Activated CD4-positive, alpha-beta T cell treated with anti-CD3 and anti-CD28 coated beads, Interleukin-2, amount 10 ng/mL, durations not matched to agents 24 days and 14 days (primary cell): Measurements from ENCODE around the gene INSRR. TPM values are rescaled to one million over a fixed set of nuclear protein-coding genes. Genes with fewer than 3 reads are reported as not detected.
A peak's percentile ranks its signal among the peaks of the same experiment; 100 is the strongest.

Experiments used
- DNase-seq: peaks from one replicate; pipeline ENCODE4 v3.0.0; 2022
- H3K27ac Mint-ChIP-seq: one replicate; pipeline ENCODE4 v1.8.0; 2022; ENCODE audit warnings: mild to moderate bottlenecking, mixed read lengths
- H3K27me3 Mint-ChIP-seq: one replicate; pipeline ENCODE4 v1.8.0; 2022; ENCODE audit warnings: mixed read lengths
- H3K36me3 Mint-ChIP-seq: one replicate; pipeline ENCODE4 v1.8.0; 2022; ENCODE audit warnings: low read depth, mild to moderate bottlenecking, mixed read lengths
- H3K4me1 Mint-ChIP-seq: one replicate; pipeline ENCODE4 v1.8.0; 2021; ENCODE audit warnings: mixed read lengths
- H3K4me3 Mint-ChIP-seq: one replicate; pipeline ENCODE4 v1.8.0; 2022; ENCODE audit warnings: mild to moderate bottlenecking, moderate library complexity, mixed read lengths
- H3K9me3 Mint-ChIP-seq: one replicate; pipeline ENCODE4 v1.8.0; 2021; ENCODE audit warnings: mixed read lengths
- intact Hi-C: fragments of 100-400 bp; cut with micrococcal nuclease; formaldehyde crosslinking; loops from one replicate; pipeline ENCODE4 v1.15.1; 2023
- total RNA-seq: library from RNA; stranded (reverse); gene quantifications from 2 replicates; pipeline ENCODE4 v1.2.3, GENCODE V29; 2022

Gene INSRR
- total RNA-seq, 1 donor from 2014 or later = 0.68 TPM

- Mint-ChIP-seq H3K27me3 (peaks cover 48% of the 10 kb centered on the region), H3K27ac (no peak overlapping the region), H3K9me3 (no peaks in the 10 kb centered on the region), H3K4me1 (peaks cover 30% of the 10 kb centered on the region), H3K36me3 (peaks cover 2% of the 10 kb centered on the region), H3K4me3 (peak overlapping the region; percentile 71)
- intact Hi-C loops = no loop called here
- DNase-seq = peak; percentile 79
Observed at GRCh38 chr1:156845055-156845952, 13.6 kb downstream of the INSRR start.

DNA sequence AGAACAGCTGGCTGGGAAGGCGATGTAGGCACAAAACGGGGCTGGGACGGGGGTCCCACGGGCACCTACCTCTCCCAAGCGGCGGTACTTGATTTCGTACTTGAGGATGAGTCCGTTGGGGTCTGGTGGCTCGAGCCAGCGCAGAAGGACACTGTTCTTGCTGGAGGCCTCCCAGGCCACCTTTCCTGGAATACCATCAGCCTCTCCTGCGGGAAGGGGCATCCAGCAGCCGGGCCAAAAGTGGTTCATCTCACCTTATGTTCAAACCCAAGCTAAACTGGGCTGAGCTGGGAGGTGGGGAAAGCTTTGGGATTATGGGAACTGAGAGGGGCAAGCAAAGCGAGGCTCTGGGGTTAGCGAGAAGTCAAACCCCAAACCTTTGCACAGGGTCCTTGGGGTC, 14.3 kb downstream of the INSRR start:
- intact Hi-C loops = no loop called here
- peaks cover 50% of the 10 kb centered on the region for H3K27me3 Mint-ChIP-seq
- peak overlapping the region; percentile 71 for H3K4me3 Mint-ChIP-seq
- H3K36me3 Mint-ChIP-seq = peaks cover 2% of the 10 kb centered on the region
- no peak for DNase-seq
- H3K27ac Mint-ChIP-seq = no peak overlapping the region
- no peaks in the 10 kb centered on the region for H3K9me3 Mint-ChIP-seq
- H3K4me1 Mint-ChIP-seq = peaks cover 31% of the 10 kb centered on the region

DNA sequence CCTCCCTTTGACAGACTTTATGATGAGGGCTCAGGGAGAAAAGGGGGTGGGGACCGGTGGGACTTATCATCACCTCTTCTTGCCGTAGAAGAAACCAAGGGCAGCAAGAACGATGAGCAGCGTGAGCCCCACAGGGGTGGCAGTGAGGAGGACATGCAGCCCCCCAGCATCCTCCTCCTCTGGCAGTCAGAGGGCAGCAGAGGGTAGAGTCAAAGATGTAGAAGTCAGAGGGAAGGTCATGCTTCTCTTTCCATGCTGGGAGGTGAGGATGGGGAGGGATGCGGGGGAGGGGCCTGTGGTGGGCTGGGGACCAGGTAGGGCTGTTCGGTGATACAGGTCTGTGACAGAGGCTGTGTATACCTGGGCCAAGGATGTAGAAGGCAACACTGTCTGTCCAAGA, 14.8 kb downstream of the INSRR start:
- no peaks in the 10 kb centered on the region for H3K9me3 Mint-ChIP-seq
- intact Hi-C loops = no loop called here
- no peak for DNase-seq
- H3K4me1 Mint-ChIP-seq = peaks cover 30% of the 10 kb centered on the region
- no peak overlapping the region for H3K27ac Mint-ChIP-seq
- peaks cover 2% of the 10 kb centered on the region for H3K36me3 Mint-ChIP-seq
- H3K27me3 Mint-ChIP-seq = peaks cover 50% of the 10 kb centered on the region
- peak overlapping the region; percentile 76 for H3K4me3 Mint-ChIP-seq

DNA sequence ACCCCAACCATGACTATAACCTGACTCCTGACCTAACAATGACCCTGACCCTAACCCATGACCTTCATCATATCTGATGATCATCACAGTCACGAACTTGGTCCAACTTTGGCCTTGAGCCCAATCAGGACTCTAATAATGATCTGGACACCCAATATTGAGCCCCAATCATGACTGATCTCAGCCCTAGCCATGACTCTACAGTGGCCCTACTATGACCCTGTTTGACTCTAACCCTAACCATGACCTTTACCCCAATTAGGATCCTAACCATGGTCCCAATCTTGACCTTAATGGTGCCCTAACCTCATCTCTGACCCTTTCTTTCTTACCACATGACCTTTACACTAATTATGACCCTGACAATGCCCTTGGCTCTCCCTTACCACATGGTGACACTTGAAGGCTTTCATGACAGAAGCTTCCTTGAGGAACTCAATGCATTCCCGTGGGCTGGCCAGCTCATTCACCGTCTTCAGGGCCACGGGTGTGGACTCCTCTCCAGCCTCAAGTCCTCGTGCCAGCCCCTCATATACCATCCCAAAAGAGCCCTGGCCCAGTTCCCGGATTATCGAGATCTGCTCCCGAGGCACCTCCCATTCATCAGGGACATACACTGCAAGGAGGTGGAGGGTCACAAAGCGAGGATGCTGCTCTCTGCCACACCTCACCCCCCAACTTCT, 16.2 kb downstream of the INSRR start:
- intact Hi-C loops = no loop called here
- H3K4me1 Mint-ChIP-seq = peaks cover 26% of the 10 kb centered on the region

DNA sequence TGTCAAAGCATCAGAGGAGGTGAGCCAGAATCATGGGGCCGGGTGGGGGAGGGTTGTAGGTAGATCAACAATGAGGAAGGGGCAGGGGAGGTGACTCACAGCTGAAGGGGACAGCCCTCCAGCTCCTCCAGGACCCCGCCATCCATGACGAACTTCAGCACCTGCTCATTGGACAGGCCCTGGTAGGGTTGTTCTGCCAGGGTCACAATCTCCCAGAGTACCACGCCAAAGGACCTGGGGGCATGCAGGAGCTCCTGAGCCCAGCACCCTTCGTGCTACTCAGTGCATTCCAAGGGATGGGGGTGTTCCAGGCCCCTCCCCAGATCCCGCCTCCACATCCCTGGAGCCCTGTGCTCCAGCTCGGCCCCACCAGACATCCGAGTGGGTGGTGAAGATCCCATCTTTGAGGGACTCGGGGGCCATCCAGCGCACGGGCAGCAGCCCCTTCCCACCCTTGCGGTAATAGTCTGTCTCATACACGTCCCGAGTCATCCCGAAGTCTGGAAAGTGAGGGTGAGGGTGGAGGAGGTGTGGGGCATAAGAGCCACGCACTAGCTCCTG, 17.5 kb downstream of the INSRR start:
- Mint-ChIP-seq H3K4me1 (peaks cover 35% of the 10 kb centered on the region), H3K4me3 (no peak overlapping the region), H3K36me3 (peaks cover 2% of the 10 kb centered on the region), H3K27me3 (peaks cover 37% of the 10 kb centered on the region), H3K27ac (no peak overlapping the region), H3K9me3 (no peaks in the 10 kb centered on the region)
- intact Hi-C loops = no loop called here
- DNase-seq = no peak

More for the DNA sequence above, 16.2 kb downstream of the INSRR start:
- Mint-ChIP-seq H3K4me3 (no peak overlapping the region), H3K9me3 (no peaks in the 10 kb centered on the region), H3K27ac (no peak overlapping the region), H3K36me3 (peaks cover 2% of the 10 kb centered on the region), H3K27me3 (peaks cover 46% of the 10 kb centered on the region)
- no peak for DNase-seq

DNA sequence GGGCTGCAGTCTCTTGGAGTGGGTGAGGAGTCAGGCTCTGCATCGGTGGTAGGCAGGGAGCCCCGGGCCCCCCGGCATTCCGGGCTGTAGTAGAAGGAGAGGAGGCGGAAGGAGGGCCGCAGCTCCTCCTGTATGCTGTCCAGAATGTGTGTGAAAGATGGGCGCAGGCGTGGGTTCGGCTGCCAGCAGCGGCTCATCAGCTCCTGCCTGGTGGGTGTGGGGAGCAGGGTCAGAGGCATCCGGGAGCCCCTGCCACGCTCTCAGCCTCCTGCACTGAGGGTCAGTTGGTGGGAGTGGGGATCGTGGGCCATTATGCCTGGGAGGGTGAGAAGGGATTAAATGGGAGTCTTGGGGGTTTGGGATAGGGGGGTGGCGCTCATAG, 18.0 kb downstream of the INSRR start:
- H3K27ac Mint-ChIP-seq = no peak overlapping the region
- no peaks in the 10 kb centered on the region for H3K9me3 Mint-ChIP-seq
- peaks cover 2% of the 10 kb centered on the region for H3K36me3 Mint-ChIP-seq
- no peak overlapping the region for H3K4me3 Mint-ChIP-seq
- DNase-seq = no peak
- peaks cover 32% of the 10 kb centered on the region for H3K27me3 Mint-ChIP-seq
- intact Hi-C loops = no loop called here
- peaks cover 37% of the 10 kb centered on the region for H3K4me1 Mint-ChIP-seq

GRCh38 chr1:156840186-156840897, 18.6 kb downstream of the INSRR start:
- Mint-ChIP-seq H3K36me3 (peaks cover 2% of the 10 kb centered on the region), H3K4me3 (no peak overlapping the region), H3K9me3 (no peaks in the 10 kb centered on the region), H3K4me1 (peaks cover 40% of the 10 kb centered on the region), H3K27me3 (peaks cover 28% of the 10 kb centered on the region), H3K27ac (peak overlapping the region; percentile 10)
- no peak for DNase-seq
- intact Hi-C loops = no loop called here

GRCh38 chr1:156839426-156840109, 19.3 kb downstream of the INSRR start:
- Mint-ChIP-seq H3K27me3 (peaks cover 23% of the 10 kb centered on the region), H3K4me1 (peaks cover 46% of the 10 kb centered on the region), H3K9me3 (no peaks in the 10 kb centered on the region), H3K4me3 (no peak overlapping the region), H3K36me3 (peaks cover 2% of the 10 kb centered on the region), H3K27ac (peak overlapping the region; percentile 7)
- DNase-seq = no peak
- intact Hi-C loops = loop anchor here (1.0 to 5.0 kb wide), 4 partner anchors 21 to 83 kb away; partner anchors contain the start of genes LRRC71 and NTRK1

DNA sequence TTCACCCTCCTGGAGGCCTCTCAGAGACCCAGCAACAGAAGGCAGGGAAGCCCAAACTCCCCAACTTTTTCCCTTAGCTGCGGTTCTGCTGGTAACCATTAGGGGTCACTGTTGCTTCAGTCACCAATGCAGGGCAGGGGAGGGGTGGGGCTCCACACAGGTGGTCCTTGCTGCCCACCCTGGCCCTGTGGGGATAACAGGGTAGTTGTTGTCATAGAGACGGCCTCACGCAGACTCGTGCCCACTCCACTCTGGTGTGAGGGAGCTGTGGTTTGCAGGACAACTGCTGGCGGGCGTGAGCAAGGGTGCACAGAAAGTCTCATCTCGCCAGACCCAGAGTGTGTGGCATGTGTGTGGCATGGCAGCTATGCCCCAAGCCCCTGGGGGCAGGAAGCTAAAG, 19.9 kb downstream of the INSRR start:
- H3K27me3 Mint-ChIP-seq = peaks cover 18% of the 10 kb centered on the region
- H3K27ac Mint-ChIP-seq = peak overlapping the region; percentile 46

GRCh38 chr1:156836892-156837291, 22.0 kb downstream of the INSRR start:
- Mint-ChIP-seq H3K27me3 (peaks cover 7% of the 10 kb centered on the region), H3K4me1 (peaks cover 60% of the 10 kb centered on the region), H3K9me3 (no peaks in the 10 kb centered on the region), H3K27ac (peak overlapping the region; percentile 89), H3K4me3 (peak overlapping the region; percentile 52), H3K36me3 (no peaks in the 10 kb centered on the region)
- intact Hi-C loops = loop anchor here (1.0 to 5.0 kb wide), 3 partner anchors 21 to 85 kb away; partner anchors contain the start of genes LRRC71 and SH2D2A
- DNase-seq = no peak

More for the DNA sequence above, 19.9 kb downstream of the INSRR start:
- Mint-ChIP-seq H3K4me3 (peak overlapping the region; percentile 58), H3K9me3 (no peaks in the 10 kb centered on the region), H3K36me3 (peaks cover under 1% of the 10 kb centered on the region), H3K4me1 (peaks cover 51% of the 10 kb centered on the region)
- peak; percentile 87 for DNase-seq
- intact Hi-C loops = loop anchor here (1.0 to 5.0 kb wide), 4 partner anchors 21 to 83 kb away; partner anchors contain the start of genes LRRC71 and NTRK1

DNA sequence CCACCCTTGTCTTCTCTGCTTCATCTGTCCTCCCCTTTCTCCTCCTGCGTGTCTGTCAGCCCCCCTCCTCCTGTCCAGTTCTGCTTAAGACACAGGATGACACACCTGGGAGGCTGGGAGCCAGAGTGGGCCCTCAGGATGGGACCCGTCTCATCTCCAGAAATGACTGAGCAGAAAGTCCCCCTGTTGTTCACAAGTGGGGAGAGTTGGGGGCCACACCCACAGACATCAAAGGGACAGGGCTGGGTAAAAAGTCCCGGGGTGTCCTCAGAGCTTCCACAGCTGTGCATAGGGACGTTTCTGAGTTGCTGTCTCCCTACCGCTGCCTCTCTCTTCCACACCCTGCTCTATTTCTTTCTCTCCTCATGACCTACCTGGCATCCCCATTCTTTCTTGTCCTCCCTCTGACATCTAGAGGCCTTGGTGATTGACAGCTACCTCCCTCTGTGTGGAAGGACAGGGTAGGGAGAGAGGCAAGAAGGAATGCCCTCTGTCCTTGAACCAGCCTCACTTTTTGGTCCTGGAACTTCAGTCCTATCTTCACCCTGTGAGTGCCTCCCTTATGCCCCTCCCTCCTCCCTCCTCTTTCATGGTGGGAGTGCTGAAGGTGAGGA, 22.8 kb downstream of the INSRR start:
- H3K4me3 Mint-ChIP-seq = peak overlapping the region; percentile 52
- H3K27ac Mint-ChIP-seq = peak overlapping the region; percentile 89
- no peaks in the 10 kb centered on the region for H3K9me3 Mint-ChIP-seq
- no peaks in the 10 kb centered on the region for H3K36me3 Mint-ChIP-seq
- peak; percentile 90 for DNase-seq
- intact Hi-C loops = loop anchor here (1.0 to 5.0 kb wide), 3 partner anchors 20 to 86 kb away; partner anchors contain the start of genes LRRC71 and SH2D2A
- peaks cover 7% of the 10 kb centered on the region for H3K27me3 Mint-ChIP-seq
- H3K4me1 Mint-ChIP-seq = peaks cover 64% of the 10 kb centered on the region

DNA sequence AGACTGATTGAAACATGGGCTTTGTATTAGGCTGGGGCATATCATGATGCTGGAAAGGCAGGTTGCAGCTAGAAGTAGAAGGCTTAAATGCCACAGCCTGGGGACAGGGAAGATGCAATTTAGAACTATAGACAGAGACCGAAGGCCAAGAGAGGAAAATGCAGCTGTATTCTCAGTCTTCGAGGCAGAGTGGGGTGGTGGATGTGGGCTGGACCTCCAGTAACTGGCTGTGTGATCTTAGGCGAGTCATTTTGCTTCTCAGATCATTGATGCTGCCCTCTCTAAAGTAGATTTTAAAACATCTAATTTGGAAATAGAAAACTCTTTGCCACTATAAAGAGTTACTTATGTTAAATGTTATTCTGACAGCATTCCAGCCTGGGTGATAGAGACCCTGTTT, 24.6 kb downstream of the INSRR start:
- intact Hi-C loops = no loop called here
- H3K27me3 Mint-ChIP-seq = no peaks in the 10 kb centered on the region
- H3K4me3 Mint-ChIP-seq = peak overlapping the region; percentile 31
- H3K9me3 Mint-ChIP-seq = no peaks in the 10 kb centered on the region
- H3K4me1 Mint-ChIP-seq = peaks cover 60% of the 10 kb centered on the region
- H3K36me3 Mint-ChIP-seq = no peaks in the 10 kb centered on the region
- no peak for DNase-seq
- H3K27ac Mint-ChIP-seq = peak overlapping the region; percentile 73
